MV-4-11 (cell line): ENCODE results near the gene LSAMP.
A peak's percentile ranks its signal among the peaks of the same experiment; 100 is the strongest.

ENCODE experiments used
- DNase-seq: peaks from one replicate; lab custom pipeline; 2025; lab: John Stamatoyannopoulos, UW

LSAMP gene

DNA sequence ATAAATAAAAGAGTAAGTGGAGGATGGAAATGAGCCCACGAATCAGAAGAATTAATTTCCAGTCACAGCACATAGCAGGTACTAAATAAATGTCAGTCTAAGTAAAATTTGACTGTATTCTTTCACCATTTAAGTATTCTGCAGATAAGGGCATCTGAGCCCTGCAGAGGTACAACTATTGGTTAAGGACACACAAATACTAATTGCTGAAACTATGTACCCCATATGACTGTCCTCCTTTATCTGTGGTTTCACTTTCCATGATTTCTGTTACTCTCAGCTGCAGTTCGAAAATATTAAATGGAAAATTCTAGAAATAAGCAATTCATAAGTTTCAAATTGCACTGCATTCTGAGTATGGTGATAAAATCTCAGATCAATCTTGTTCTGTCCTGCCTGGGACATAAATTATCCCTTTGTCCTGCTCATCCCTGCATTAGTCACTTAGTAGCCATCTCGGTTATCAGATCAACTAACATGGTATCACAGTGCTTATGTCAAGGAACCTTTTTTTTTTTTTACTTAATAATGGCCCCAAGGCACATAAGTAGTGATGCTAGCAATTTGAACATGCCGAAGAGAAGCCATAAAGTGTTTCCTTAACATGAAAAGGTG, 95.1 kb downstream of the LSAMP start:
- no peak for DNase-seq

DNA sequence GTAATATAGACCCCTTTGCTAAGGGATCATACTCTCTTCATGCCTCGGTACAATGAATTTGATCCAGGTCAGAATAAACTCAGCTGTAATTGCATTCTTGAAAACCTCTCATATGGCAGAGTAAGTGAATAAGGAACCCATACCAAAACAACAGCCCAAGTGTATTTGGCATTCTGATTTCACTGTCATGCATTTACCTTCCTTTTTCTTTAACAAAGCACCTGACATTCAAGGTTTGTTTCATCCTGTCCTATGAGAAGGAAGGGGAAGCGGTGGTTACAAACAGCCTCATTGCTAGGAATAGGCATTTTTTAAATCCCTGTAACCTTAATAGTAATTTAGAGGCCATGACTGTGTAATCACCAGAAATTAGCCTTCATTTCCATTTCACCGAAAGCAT, 97.1 kb downstream of the LSAMP start:
- DNase-seq = no peak

DNA sequence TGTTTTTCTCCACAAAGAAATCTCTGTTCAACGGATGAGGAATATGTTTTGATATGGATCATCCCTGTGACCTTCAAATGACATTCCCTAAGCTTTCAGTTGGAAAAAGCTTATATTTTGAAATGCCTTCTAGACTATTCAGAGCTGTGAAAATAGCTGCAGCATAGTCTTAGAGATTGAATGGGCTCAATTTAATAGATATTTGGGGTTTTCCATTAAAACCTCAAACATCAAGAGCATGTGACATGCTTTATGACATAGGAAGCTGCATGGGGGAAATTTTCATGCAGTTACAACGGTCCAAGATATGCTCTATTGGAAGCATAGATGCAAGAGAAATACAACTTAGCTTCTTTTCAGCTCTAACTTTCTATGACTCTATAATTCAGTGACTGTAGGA, 102.8 kb downstream of the LSAMP start:
- DNase-seq = no peak

DNA sequence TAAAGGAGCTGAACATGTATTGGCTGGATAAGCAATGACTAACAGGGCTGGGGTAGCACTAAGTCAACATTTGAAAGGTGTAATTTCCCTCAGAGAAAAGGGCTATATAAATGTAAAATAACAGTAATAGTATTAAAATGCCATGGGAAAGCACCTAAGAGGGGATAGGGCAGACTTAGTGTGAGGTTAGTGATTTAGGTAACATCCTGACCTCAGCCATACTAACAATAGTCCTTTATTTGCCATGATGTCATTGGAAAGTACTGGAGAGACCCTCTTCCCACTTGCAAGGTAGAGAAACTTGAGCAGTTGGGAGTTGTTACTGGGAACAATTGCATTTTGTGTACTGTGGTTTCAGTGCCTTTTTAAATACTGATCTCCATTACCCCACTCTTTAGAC, 103.4 kb downstream of the LSAMP start:
- no peak for DNase-seq

DNA sequence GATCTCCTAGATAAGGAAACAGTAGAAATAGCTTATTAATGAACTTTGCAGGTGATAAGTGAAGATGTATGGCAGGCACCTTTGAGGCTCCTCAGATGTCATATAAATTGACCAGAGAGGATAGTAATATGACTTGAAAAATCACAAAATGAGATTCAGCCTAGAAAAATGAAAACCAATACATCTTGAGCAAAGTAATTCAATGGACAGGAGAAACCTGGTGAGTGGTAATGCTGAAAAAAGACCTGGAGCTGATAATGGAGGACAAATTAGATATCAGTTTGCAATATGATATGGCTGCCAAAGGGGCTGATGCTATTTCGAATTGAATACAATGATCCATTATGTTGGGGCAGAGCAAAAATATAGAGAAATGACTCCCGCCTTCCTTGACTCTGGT, 103.9 kb downstream of the LSAMP start:
- no peak for DNase-seq

DNA sequence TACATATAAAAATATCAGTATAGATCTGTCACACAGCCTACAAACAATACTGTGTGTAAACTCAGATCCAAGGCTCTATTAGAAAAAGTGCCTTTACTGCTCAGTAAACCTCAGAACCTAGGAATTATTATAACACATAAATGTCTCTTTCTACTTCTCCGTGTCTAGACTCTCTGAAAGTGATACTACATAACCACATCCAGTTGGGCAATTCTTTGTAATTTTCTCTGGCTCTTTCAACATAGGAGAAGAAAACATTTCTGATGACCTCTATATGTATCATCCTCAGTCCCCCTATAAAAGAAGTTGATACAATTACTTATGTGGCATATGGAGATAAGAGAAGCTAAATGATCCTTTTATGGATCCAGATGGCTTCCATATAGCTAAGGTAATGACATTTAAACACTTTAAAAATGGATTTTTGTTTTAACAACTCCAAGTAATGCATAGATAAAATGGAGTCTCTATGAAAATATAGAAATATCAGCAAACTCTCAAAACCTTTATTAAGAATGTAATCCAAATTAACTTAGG, 104.5 kb downstream of the LSAMP start:
- no peak for DNase-seq

DNA sequence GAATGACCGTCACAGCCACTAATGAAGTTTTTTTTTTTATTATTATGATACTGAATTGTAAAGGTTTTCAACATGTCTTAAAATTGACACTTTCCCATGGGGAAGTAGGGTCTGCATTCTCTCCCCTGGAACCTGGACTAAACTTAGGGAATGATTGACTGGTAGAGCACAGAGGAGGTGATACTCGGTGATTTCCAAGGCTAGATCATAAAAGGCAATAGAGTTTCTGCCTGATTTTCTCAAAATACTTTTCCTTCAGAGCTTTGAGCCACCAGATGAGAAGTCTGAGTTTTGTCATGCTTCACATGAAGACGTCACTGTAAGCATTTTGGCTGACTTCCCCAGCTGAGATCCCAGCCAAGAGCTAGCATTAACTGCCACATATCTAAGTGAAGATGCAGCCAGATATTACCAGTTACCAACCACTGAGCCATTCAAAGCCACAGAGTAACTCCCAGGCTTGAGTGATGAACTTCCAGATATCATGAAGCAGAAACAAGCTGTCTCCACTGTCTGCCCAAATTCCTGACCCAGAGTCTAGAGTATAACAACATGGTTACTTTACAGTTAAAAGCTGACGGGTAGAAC, 105.8 kb downstream of the LSAMP start:
- no peak for DNase-seq

DNA sequence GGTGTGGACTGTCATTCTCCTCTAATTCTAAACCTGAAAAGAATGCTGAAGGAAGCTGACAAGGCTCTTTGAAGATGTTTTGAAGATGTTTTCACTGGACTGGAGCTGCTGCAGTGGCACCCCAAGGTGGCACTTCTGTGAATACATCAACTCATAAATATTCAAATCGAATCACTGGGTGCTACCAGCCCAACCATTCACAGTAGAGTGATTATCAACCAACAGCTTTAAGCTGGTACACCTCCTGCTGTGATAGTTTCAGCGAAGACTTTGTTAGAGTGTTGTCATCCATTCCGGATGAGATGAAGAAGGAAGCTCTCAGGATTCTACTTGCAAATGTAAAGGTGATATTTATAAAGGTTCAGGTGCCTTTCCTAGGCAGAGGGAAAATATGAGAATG, 106.6 kb downstream of the LSAMP start:
- DNase-seq = no peak

DNA sequence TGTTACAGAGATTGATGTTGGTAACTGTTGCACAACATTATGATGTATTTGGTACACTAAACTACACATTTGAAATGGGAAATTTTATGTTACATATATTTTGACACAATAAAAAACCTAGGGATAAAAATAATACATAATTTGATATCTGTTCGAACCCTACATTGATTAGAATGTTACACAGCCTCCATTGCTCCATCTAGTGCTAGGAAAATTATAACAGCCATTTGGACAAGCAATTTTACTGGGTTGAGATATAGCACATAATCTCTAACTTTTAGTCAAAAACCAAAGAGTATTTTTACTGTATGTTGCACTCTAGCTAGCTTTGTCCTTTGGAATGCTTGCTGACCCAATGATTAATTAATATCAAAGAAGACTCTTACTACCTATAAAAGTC, 108.1 kb downstream of the LSAMP start:
- DNase-seq = no peak

DNA sequence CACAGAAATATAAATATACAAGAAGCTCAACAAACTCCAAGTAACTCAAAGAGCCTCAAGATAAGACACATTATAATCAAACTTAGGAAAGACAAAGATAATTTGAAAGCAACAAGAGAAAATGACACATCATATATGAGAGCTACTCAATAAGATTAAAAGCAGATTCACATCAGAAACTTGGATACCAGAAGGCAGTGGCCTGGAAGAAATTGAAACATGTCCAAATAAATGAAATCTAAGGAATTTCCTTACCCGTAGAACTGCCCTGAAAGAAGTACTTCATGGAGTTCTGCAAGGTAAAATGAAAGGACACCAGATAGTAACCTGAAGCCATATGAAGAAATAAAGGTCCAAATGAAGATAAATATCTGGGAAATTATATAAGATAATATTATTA, 113.9 kb downstream of the LSAMP start:
- no peak for DNase-seq

DNA sequence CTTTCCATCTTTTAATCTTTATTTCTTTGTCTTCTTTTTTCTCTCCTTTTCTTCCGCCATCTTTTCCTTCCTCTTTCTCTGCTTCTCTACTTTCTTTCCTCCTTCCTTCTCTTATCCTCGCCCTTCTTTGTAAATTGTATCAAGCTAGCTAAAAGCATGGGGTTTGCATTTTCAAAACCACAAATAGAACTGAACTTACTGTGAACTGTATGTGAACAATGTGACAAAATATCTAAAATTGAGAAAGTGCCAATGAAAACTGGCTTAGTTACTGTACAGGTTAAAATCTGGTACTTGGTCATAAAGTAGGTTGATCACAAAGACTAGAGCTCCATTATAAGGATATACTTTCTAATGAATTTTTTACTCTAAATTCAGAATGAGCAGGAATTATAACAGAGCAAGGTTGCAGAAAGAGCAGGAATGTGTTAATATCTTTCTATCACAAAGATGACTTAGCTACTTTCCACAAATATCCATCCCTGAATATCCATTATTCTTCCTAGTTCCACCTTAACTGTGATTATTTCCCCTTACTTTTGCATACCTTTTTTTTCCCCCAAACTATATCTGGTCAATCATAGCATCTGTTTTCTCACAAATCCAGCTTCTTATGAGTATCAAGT, 122.4 kb downstream of the LSAMP start:
- DNase-seq = no peak

DNA sequence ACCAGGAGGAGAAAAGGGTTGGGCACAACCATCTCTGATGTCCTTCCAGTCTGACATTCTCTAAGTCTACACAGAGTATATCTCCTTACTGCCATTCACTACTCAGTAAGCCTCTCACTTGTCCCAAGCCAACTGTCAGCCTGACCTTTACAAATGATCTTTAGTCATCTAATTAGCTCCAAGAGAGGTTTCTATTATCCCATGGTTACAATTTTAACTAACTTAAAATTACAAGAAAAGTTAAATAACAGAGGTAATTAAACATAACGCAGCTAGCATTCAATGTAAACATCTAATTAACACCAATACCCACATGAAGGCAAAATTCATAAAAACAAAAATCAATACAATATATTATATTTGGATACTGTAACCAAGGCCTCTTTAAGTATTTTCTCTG, 126.9 kb downstream of the LSAMP start:
- DNase-seq = no peak

DNA sequence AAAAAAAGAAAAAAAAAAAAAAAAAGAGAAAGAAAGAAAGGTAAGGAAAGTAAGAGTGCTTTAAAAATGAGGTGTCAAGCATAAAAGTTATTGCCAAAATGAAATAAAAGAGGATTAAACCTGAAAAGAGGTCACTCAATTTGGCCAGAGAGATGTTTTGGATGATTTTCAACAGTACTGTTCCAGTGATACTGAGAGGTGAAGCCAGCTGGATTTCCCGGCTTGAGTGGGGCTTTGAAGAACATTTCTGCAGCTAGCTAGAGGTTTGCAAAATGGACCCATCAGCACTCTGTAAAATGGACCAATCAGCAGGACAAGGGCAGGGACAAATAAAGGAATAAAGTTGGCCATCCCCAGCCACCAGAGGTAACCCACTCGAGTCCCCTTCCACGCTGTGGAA, 128.5 kb downstream of the LSAMP start:
- DNase-seq = no peak

DNA sequence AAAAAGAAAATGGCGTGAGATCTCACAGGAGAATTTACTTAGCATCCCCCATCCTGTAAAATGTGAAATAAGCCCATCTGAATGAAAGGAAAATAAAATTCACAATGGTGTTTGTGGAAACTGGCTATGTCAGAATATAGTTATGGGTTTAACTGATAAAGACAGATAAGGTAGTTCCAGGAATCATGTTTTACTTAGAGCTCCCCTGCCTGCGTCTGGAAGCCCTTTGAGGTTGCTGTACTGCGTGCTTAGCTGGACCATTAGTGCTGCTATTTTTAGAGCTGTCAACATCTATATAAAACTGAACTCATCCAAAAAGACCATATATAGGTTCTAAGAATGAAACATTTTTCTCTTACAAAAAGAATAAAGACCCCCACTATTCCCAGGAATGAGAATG, 130.8 kb downstream of the LSAMP start:
- no peak for DNase-seq

DNA sequence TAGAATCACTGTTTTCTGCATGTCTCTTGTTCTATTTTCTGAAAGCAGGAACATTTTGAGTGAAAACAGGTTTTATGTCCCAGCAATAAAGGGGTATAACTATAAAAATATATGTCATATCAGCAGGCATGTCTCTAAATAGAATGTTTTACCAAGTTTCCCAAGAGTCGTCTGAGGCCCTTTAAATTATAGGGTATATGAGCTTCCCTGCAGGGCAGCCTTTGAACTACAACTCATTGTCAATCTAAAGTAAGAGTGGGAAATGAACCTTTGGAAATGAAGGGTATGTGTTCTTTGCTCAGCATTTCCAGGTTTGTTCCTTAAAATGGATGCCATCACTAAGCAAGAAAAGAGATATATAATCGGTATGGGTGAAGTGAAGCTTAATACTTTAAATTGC, 138.6 kb downstream of the LSAMP start:
- DNase-seq = no peak

DNA sequence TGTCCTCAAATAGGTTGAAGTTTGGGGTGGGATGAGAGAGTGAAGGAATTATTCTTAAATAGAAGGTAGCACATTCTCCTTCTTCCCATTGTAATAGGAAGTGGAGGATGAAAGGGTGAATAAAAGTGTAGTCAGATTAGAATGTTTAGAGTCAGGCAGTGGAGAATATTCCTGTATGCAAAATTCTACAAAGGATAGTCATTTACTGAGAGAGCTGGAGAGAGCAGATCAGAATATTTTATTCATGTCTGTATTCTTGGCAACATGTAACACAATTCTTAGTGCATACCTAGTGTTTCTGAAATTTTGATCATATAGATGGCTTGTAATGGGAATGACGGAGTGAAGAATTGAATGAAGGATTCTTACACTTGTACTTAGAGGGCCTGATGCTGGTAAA, 139.1 kb downstream of the LSAMP start:
- DNase-seq = no peak

DNA sequence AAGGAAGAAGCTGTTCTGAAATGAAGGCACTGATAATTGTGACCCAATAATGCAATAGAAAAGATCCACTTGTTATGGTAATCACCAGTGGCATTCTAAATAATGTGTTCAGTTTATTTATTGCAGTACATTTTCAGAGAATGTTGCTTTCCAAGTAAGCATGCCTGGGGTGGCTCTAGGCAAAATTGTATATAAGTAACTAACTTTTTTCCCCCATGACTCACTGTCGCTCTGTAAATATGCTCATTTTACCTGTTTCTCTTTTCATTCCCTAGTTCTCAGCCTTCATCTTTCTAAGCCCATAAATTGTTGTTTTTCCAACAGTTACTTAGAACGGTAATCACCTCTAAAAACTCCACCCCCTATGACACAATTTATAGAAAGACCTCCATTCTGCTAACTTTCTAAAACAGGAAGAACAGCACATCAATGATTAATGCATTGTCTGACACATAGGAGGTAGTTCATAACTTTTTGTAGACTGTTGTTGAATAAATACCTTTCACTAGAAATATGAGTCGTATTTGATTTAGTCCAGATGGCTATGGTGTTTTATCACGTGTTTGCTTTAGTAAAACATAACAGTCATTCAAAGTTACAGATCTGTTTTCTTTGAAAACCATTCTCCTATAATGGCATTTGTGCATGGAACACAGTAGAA, 143.1 kb downstream of the LSAMP start:
- no peak for DNase-seq

DNA sequence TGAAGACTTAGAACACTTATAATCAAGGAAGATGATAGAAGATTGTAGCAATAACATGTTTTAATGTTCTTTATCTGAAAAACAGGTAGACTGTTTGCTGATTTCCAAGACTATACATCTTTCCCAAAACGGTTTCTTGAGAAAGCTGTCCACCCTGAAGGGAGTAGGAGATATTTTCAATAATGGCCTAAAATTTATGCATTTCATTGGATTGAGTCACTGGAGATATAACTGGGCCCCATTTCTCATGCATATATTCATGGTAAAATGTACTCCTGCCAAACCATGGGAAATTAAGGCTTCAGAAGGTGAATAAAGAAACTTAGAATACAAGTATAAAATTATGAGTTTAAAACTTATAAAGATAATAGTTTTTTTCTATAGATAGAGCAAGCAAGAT, 143.9 kb downstream of the LSAMP start:
- DNase-seq = no peak

DNA sequence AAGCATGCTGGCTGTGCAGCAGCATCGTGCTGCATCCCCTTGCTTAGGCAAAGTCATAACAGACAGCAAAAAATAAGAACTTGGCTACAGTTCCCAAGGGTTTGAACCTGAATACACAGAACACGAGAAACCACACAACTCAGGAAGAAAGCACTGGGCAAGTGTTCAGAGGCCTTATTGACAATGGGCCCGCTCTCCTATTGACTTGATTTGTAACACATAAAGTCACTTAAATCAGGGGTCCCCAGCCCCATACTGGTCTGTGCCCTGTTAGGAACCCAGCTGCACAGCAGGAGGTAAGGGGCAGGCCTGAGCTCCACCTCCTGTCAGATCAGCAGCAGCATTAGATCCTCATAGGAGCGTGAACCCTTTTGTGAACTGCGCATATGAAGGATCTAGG, 145.1 kb downstream of the LSAMP start:
- no peak for DNase-seq

DNA sequence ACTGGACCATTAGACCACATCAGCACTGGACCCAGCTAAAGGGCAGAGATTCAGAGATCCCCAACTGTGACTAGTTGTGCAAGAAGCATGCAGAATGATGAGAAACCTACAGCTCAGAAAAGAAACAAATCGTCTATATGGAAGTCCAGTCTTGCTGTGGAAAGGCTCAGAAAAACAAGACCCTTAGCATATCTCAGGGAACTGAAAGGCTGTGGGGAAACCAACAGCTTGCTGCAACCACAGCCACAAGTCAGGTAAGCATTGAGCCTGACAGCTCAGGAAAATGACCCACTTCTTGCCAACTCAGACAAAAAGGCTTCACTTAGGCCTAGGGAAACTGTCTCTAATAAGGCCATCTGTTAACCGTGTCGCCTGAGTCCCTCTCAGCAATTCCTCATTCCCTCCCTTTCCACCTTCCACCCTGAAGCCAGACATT, 145.6 kb downstream of the LSAMP start:
- no peak for DNase-seq

DNA sequence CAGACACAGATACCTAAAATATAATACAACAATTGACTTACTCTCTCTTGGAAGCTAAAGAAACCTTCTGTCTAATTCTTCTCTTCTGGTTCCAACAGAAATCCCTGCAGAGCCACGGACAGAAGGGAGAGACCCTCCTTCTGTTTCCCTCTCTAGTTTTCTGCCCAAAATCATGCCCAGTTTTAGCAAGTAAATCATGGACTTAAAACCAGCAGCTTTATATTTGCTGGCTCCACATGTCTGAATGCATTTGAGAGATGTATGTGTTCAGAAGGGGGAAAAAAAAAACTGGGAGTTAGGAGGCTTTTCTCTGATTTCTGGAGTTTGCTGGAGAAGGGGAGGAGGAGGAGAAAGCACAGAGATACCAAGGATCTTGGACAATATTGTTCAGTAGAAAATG, 147.1 kb downstream of the LSAMP start:
- DNase-seq = no peak

DNA sequence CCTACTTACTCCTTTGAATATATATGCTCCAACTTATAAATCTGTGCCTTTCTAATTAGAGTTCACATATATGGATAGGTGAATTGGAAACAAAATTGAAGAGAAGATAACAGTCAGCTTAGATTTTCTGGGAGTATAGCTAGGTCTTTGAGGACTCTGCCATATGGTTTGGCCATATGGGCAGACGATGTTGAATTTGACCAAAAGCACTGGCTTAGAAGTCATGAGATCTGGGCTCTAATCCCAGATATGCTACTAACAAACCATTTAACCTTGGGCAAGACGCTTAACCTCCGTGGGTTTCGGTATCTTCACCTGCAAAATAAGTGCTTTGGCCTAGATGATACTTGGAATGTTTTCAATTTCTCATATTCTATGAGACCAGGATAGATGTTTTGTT, 154.1 kb downstream of the LSAMP start:
- no peak for DNase-seq

DNA sequence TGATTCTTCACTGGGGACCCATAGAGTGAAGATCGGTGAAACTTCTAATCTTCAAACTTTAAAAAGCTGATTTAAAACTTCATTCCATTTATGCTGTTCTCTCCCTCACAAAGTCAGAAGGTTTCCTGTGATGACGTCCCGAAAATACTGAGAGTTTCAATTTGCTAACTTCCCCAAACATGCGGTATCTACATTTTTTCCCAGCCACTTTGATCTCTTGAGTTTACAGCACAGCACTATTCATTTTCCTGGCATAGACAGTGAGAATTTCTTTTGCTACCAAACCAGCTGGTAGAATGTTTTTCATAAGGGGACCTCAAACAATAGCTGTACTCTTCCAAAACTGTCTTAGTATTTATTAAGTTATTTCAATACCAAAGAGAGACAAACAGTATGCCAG, 156.8 kb downstream of the LSAMP start:
- DNase-seq = peak; percentile 1
